Measurements from ENCODE around the gene NPR3. TPM values are rescaled to one million over a fixed set of nuclear protein-coding genes. Genes with fewer than 3 reads are reported as not detected.

The NPR3 gene
- total and polyA plus RNA-seq, 2 experiments from 2014 or later = 0.07 to 0.15 TPM

DNA sequence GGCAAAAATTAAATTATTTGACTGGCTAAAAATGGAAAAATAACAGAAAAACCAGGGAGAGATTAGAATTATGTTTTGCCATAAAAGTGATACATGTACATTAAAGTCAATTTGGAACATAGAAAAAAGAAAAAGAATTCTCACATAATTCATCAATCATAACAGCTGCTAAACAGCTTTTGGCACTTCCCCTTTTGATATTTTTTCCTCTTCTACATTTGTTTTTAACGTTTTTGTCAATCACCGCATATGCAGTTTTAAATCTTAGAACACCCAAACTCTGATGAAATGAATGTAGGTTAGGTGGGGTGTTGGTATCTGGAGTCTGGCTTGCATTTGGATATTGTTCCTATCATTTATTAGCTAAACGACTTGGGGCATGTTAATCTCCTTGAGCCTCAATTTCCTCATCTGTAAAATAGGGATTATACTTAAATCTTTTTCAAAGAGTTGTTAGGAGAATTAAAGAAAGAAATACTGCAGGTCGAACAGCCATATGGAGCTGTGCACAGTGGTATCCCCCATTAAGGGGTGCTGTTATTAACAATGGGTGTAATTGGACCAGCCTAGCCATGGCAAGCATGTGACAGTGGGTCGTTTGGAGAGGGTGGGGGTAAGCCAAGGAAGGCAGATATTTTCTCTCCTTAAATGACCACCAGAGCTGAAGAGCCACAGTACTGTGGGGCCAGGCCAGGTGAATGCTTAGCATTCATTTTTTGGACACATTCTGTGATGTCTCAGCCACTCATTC is 22.6 kb downstream of the NPR3 start:
- Histone ChIP-seq H3K27me3 (ENCODE audit: insufficient read depth) (no peaks in the 10 kb centered on the region), H3K79me2 (replicated peaks; ENCODE audit: insufficient read depth) (no peaks in the 10 kb centered on the region), H4K20me1 (replicated peaks; ENCODE audit: insufficient read depth) (no peaks in the 10 kb centered on the region), H3K9me2 (ENCODE audit: insufficient read depth) (no peaks in the 10 kb centered on the region), H3F3A (replicated peaks; ENCODE audit: low read depth) (no peaks in the 10 kb centered on the region), H3K27ac (ENCODE audit: low read depth) (no peak overlapping the region), H3K36me3 (ENCODE audit: insufficient read depth) (no peaks in the 10 kb centered on the region), H3K4me1 (ENCODE audit: insufficient read depth) (no peaks in the 10 kb centered on the region), H2AFZ (no peak overlapping the region), H3K4me3 (no peak overlapping the region), H3K4me2 (no peak overlapping the region)
- H3K4me3 Mint-ChIP-seq = no peak overlapping the region
- no peaks in the 10 kb centered on the region for H3K4me1 Mint-ChIP-seq
- H3K36me3 Mint-ChIP-seq (ENCODE audit: low read depth) = no peaks in the 10 kb centered on the region
- H3K9me3 Mint-ChIP-seq = no peaks in the 10 kb centered on the region
- ATAC-seq (no peak), DNase-seq (ENCODE audit: low spot score) (no peak)
- H3K27me3 Mint-ChIP-seq (ENCODE audit: insufficient read depth, low read depth, poor library complexity) = peaks cover 1% of the 10 kb centered on the region
- TF ChIP-seq POLR2AphosphoS5 (IDR thresholded peaks at IDR 0.05; ENCODE audit: low read depth) = no peak
- TF ChIP-seq ZNF114 (CRISPR knock-in tag; IDR thresholded peaks at IDR 0.05) = no peak
- no peak for TF ChIP-seq ZNF331 (CRISPR knock-in tag; IDR thresholded peaks at IDR 0.05; ENCODE audit: low read depth)
- no peak for TF ChIP-seq EZH2phosphoT487 (IDR thresholded peaks at IDR 0.05; ENCODE audit: unreplicated experiment)
- TF ChIP-seq EZH2 (IDR thresholded peaks at IDR 0.05; ENCODE audit: low read depth, unreplicated experiment) = no peak
- no peak for TF ChIP-seq STAT1 (IDR thresholded peaks at IDR 0.05; ENCODE audit: unreplicated experiment)
- no peak for TF ChIP-seq CREB1 (CRISPR knock-in tag; IDR thresholded peaks at IDR 0.05; ENCODE audit: low read depth)
- TF ChIP-seq, protein P1, sequence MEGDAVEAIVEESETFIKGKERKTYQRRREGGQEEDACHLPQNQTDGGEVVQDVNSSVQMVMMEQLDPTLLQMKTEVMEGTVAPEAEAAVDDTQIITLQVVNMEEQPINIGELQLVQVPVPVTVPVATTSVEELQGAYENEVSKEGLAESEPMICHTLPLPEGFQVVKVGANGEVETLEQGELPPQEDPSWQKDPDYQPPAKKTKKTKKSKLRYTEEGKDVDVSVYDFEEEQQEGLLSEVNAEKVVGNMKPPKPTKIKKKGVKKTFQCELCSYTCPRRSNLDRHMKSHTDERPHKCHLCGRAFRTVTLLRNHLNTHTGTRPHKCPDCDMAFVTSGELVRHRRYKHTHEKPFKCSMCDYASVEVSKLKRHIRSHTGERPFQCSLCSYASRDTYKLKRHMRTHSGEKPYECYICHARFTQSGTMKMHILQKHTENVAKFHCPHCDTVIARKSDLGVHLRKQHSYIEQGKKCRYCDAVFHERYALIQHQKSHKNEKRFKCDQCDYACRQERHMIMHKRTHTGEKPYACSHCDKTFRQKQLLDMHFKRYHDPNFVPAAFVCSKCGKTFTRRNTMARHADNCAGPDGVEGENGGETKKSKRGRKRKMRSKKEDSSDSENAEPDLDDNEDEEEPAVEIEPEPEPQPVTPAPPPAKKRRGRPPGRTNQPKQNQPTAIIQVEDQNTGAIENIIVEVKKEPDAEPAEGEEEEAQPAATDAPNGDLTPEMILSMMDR (conservative IDR thresholded peaks at IDR 0.05; ENCODE audit: low read depth in 2 of 2) = no peak
- TF ChIP-seq, protein P2, sequence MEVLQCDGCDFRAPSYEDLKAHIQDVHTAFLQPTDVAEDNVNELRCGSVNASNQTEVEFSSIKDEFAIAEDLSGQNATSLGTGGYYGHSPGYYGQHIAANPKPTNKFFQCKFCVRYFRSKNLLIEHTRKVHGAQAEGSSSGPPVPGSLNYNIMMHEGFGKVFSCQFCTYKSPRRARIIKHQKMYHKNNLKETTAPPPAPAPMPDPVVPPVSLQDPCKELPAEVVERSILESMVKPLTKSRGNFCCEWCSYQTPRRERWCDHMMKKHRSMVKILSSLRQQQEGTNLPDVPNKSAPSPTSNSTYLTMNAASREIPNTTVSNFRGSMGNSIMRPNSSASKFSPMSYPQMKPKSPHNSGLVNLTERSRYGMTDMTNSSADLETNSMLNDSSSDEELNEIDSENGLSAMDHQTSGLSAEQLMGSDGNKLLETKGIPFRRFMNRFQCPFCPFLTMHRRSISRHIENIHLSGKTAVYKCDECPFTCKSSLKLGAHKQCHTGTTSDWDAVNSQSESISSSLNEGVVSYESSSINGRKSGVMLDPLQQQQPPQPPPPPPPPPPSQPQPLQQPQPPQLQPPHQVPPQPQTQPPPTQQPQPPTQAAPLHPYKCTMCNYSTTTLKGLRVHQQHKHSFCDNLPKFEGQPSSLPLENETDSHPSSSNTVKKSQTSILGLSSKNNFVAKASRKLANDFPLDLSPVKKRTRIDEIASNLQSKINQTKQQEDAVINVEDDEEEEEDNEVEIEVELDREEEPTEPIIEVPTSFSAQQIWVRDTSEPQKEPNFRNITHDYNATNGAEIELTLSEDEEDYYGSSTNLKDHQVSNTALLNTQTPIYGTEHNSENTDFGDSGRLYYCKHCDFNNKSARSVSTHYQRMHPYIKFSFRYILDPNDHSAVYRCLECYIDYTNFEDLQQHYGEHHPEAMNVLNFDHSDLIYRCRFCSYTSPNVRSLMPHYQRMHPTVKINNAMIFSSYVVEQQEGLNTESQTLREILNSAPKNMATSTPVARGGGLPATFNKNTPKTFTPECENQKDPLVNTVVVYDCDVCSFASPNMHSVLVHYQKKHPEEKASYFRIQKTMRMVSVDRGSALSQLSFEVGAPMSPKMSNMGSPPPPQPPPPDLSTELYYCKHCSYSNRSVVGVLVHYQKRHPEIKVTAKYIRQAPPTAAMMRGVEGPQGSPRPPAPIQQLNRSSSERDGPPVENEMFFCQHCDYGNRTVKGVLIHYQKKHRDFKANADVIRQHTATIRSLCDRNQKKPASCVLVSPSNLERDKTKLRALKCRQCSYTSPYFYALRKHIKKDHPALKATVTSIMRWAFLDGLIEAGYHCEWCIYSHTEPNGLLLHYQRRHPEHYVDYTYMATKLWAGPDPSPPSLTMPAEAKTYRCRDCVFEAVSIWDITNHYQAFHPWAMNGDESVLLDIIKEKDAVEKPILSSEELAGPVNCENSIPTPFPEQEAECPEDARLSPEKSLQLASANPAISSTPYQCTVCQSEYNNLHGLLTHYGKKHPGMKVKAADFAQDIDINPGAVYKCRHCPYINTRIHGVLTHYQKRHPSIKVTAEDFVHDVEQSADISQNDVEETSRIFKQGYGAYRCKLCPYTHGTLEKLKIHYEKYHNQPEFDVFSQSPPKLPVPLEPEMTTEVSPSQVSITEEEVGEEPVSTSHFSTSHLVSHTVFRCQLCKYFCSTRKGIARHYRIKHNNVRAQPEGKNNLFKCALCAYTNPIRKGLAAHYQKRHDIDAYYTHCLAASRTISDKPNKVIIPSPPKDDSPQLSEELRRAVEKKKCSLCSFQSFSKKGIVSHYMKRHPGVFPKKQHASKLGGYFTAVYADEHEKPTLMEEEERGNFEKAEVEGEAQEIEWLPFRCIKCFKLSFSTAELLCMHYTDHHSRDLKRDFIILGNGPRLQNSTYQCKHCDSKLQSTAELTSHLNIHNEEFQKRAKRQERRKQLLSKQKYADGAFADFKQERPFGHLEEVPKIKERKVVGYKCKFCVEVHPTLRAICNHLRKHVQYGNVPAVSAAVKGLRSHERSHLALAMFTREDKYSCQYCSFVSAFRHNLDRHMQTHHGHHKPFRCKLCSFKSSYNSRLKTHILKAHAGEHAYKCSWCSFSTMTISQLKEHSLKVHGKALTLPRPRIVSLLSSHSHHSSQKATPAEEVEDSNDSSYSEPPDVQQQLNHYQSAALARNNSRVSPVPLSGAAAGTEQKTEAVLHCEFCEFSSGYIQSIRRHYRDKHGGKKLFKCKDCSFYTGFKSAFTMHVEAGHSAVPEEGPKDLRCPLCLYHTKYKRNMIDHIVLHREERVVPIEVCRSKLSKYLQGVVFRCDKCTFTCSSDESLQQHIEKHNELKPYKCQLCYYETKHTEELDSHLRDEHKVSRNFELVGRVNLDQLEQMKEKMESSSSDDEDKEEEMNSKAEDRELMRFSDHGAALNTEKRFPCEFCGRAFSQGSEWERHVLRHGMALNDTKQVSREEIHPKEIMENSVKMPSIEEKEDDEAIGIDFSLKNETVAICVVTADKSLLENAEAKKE (CRISPR knock-in tag; IDR thresholded peaks at IDR 0.05) = no peak
- no peak for TF ChIP-seq NANOG (IDR thresholded peaks at IDR 0.05; ENCODE audit: borderline replicate concordance)
- TF ChIP-seq, protein P3, sequence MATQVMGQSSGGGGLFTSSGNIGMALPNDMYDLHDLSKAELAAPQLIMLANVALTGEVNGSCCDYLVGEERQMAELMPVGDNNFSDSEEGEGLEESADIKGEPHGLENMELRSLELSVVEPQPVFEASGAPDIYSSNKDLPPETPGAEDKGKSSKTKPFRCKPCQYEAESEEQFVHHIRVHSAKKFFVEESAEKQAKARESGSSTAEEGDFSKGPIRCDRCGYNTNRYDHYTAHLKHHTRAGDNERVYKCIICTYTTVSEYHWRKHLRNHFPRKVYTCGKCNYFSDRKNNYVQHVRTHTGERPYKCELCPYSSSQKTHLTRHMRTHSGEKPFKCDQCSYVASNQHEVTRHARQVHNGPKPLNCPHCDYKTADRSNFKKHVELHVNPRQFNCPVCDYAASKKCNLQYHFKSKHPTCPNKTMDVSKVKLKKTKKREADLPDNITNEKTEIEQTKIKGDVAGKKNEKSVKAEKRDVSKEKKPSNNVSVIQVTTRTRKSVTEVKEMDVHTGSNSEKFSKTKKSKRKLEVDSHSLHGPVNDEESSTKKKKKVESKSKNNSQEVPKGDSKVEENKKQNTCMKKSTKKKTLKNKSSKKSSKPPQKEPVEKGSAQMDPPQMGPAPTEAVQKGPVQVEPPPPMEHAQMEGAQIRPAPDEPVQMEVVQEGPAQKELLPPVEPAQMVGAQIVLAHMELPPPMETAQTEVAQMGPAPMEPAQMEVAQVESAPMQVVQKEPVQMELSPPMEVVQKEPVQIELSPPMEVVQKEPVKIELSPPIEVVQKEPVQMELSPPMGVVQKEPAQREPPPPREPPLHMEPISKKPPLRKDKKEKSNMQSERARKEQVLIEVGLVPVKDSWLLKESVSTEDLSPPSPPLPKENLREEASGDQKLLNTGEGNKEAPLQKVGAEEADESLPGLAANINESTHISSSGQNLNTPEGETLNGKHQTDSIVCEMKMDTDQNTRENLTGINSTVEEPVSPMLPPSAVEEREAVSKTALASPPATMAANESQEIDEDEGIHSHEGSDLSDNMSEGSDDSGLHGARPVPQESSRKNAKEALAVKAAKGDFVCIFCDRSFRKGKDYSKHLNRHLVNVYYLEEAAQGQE (IDR thresholded peaks at IDR 0.05; ENCODE audit: unreplicated experiment) = no peak
- no peak for TF ChIP-seq JUNB (IDR thresholded peaks at IDR 0.05; ENCODE audit: unreplicated experiment)
- TF ChIP-seq, protein P4, sequence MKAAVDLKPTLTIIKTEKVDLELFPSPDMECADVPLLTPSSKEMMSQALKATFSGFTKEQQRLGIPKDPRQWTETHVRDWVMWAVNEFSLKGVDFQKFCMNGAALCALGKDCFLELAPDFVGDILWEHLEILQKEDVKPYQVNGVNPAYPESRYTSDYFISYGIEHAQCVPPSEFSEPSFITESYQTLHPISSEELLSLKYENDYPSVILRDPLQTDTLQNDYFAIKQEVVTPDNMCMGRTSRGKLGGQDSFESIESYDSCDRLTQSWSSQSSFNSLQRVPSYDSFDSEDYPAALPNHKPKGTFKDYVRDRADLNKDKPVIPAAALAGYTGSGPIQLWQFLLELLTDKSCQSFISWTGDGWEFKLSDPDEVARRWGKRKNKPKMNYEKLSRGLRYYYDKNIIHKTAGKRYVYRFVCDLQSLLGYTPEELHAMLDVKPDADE (IDR thresholded peaks at IDR 0.05) = no peak
- H3K27ac Mint-ChIP-seq = no peak overlapping the region

Measured in GM23338 (cell line).